Measurements from ENCODE around the gene ZNF837. TPM values are rescaled to one million over a fixed set of nuclear protein-coding genes. Genes with fewer than 3 reads are reported as not detected.
"Not testable (repeated sequence)": the region's sequence is repeated elsewhere in the genome, so short reads cannot be mapped to it uniquely, and the experiment has no call there.

Gene ZNF837
- polyA plus RNA-seq, 2 of the 4 experiments (the other 2 are of a cell fraction): 0.74 to 1.0 TPM

DNA sequence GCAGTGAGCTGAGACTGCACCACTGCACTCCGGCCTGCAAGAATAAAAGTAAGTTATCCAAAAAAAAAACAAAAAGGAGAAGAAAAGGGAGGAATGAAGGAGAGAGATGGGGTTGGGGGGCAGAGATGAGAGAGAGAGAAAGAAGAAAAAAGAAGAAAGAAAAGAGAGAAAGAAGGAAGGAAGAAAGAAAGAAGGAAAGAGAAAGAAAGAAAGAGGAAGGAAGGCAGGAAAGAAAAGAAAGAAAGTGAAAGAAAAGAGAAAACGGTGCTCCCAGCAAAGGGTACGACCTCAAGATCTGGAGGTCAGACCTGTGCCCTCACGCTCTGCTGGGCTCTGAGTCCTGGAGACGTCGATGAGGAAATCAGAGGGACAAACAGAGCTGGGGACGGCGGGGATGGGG, 31.2 kb downstream of the ZNF837 start:
- WGBS (ENCODE audit: missing lambda C conversion rate): 86% methylated on average over 8 of the region's 8 CpGs
- Histone ChIP-seq H3K9me3 (peaks cover 13% of the 10 kb centered on the region; the same call in 1 of the 3 replicates), H3K27ac (no peak overlapping the region), H3K4me3 (no peak overlapping the region), H3K4me1 (0 out of 3 replicates have a peak, but pooled peaks cover 8% of the 10 kb centered on the region), H3K4me2 (no peak overlapping the region)
- no peak for DNase-seq (ENCODE audit: low read depth in 1 of 2, low spot score in 1 of 2)
- TF ChIP-seq BHLHE40 (IDR thresholded peaks at IDR 0.05; ENCODE audit: low read depth, low read length) (no peak), GATA3 (IDR thresholded peaks at IDR 0.05; ENCODE audit: borderline replicate concordance) (no peak), RNF2 (IDR thresholded peaks at IDR 0.05; ENCODE audit: borderline replicate concordance, low read depth) (no peak), KDM5A (IDR thresholded peaks at IDR 0.05) (no peak), NFE2L2 (conservative IDR thresholded peaks at IDR 0.05; ENCODE audit: low read length) (no peak)
- TF ChIP-seq, protein P1, sequence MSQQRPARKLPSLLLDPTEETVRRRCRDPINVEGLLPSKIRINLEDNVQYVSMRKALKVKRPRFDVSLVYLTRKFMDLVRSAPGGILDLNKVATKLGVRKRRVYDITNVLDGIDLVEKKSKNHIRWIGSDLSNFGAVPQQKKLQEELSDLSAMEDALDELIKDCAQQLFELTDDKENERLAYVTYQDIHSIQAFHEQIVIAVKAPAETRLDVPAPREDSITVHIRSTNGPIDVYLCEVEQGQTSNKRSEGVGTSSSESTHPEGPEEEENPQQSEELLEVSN (IDR thresholded peaks at IDR 0.05; ENCODE audit: borderline replicate concordance, low read depth): no peak
- TF ChIP-seq, protein P2, sequence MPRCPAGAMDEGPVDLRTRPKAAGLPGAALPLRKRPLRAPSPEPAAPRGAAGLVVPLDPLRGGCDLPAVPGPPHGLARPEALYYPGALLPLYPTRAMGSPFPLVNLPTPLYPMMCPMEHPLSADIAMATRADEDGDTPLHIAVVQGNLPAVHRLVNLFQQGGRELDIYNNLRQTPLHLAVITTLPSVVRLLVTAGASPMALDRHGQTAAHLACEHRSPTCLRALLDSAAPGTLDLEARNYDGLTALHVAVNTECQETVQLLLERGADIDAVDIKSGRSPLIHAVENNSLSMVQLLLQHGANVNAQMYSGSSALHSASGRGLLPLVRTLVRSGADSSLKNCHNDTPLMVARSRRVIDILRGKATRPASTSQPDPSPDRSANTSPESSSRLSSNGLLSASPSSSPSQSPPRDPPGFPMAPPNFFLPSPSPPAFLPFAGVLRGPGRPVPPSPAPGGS (IDR thresholded peaks at IDR 0.05): no peak
- ChIA-PET CTCF (interaction anchor here (1.4 to 1.6 kb wide), 2 partner anchors 11 to 13 kb away, joined by 5 read pairs; partner anchors contain the start of gene ZNF497), POLR2A (interaction anchor here (1.4 kb wide), 1 partner anchor 12 kb away, joined by 3 read pairs; no protein-coding TSS in a partner anchor)
- no peak for ATAC-seq
- FAIRE-seq: no peak

DNA sequence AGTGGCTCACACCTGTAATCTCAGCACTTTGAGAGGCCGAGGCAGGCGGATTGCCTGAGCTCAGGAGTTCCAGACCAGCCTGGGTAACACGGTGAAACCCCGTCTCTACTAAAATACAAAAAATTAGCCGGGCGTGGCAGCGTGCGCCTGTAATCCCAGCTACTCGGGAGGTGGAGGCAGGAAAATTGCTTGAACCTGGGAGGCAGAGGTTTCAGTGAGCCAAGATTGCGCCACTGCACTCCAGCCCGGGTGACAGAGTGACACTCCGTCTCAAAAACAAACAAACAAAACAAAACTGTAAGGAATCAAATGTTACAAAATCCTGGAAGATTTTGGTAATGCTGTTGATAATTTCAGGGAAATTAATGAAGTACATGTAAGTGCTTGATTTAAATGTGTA, 32.8 kb downstream of the ZNF837 start:
- Histone ChIP-seq H3K4me3 (peak overlapping the region; percentile 53), H3K27ac (peak overlapping the region; percentile 52 to 82), H3K9me3 (peaks cover 16% of the 10 kb centered on the region; the same call in 2 of the 3 replicates), H3K4me2 (peak overlapping the region; percentile 90)
- DNase-seq (ENCODE audit: low read depth in 1 of 2, low spot score in 1 of 2); H3K4me1 ChIP-seq; FAIRE-seq: not testable (repeated sequence)
- TF ChIP-seq CEBPB (IDR thresholded peaks at IDR 0.05): peak in 1 of 2 experiments; percentile 64; a peak in 2 of 4 replicates
- ChIA-PET CTCF (interaction anchor here (0.6 to 2.2 kb wide), 4 partner anchors 14 to 59 kb away, joined by 3 to 14 read pairs (median 4); no protein-coding TSS in a partner anchor), POLR2A (interaction anchor here (1.0 to 4.4 kb wide), 3 partner anchors 15 to 70 kb away, joined by 3 to 33 read pairs (median 3); partner anchors contain the start of genes ZNF497 and ZNF8)
- ATAC-seq: peak in 1 of 2 experiments; percentile 12; a peak in 3 of 6 replicates
- WGBS (ENCODE audit: missing lambda C conversion rate): 8% methylated on average over 12 of the region's 12 CpGs

DNA sequence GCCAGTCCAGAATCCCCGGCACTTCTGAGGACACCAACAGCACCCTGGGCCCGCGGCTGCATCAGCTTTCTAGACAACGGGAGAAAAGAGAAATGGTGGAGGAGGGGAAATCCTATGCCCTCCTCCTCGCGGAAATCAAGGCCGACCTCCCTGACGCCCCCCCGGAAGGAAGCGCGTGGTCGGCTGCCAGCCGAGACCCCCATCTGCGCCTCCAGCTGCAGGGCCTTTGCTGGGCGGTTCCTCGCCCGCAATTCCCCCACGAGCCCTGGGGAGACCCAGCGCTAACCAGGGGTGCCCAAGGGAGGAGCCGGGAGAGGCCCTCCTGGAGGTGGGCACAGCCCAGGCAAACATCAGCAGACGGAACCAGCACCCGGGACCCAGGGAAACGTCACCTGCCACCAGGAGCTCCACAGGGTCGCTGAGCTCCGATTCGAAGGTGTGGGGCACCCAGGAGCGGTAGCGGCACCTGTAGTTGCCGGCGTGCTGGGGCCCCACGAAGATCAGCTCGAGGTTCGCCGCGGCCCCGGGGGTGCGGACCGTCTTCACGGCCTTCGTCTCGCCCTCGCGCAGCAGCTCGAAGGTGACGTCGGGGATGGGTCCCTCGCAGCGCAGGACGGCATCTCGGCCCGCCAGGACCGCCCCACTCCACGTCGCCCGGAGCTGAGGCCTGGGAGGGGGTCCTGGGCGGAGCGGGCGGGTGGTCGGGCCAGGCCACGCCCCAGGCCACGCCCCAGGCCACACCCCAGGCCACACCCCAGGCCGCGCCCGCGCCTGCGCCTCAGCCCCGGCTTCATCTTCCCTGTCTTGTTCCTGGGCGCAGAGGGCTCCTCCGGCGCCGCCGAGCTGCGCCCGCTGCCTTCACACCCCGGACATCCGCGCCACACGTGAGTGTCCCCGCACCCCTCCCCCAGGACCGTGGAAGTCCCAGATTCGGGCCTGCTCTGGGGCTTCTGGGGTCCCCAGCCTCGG, 33.6 kb downstream of the ZNF837 start:
- FAIRE-seq (no peak), ATAC-seq (peak; percentile 87 to 95), DNase-seq (ENCODE audit: low read depth in 1 of 2, low spot score in 1 of 2) (peak; percentile 65 to 78)
- Histone ChIP-seq H3K4me3 (peak overlapping the region; percentile 53), H3K9me3 (peaks cover 21% of the 10 kb centered on the region), H3K4me1 (0 out of 3 replicates have a peak, but pooled peaks cover 8% of the 10 kb centered on the region), H3K4me2 (peak overlapping the region; percentile 90), H3K27ac (peak overlapping the region; percentile 52 to 82)
- ChIA-PET CTCF (interaction anchor here (0.6 to 2.2 kb wide), 5 partner anchors 13 to 58 kb away, joined by 3 to 14 read pairs (median 4); partner anchors contain the start of gene ZNF497), POLR2A (interaction anchor here (1.0 to 4.4 kb wide), 5 partner anchors 15 to 164 kb away, joined by 3 to 33 read pairs (median 3); partner anchors contain the start of genes ZNF497, ZNF8 and ZSCAN22)
- WGBS (ENCODE audit: missing lambda C conversion rate): 26% methylated on average over 45 of the region's 82 CpGs
- TF ChIP-seq CHD2 (IDR thresholded peaks at IDR 0.05; ENCODE audit: low read length, partially characterized antibody) (no peak), JUN (IDR thresholded peaks at IDR 0.05) (0 out of 5 replicates have a peak, but pooled peaks of 1 of the 2 experiments have one; percentile 48), HOXB13 (CRISPR knock-in tag; IDR thresholded peaks at IDR 0.05; ENCODE audit: low read depth) (peak; percentile 32; the same call in 1 of the 2 replicates), EHF (CRISPR knock-in tag; IDR thresholded peaks at IDR 0.05) (no peak), POLR2A (IDR thresholded peaks at IDR 0.05; ENCODE audit: low read length) (peak; percentile 40), HOXB5 (CRISPR knock-in tag; IDR thresholded peaks at IDR 0.05) (0 out of 2 replicates have a peak, but pooled peaks have one; percentile 59), TP53 (CRISPR knock-in tag; IDR thresholded peaks at IDR 0.05) (no peak), ZSCAN20 (CRISPR knock-in tag; IDR thresholded peaks at IDR 0.05) (no peak), NFE2L2 (conservative IDR thresholded peaks at IDR 0.05; ENCODE audit: low read length) (no peak), PHF8 (IDR thresholded peaks at IDR 0.05; ENCODE audit: borderline replicate concordance, low read depth) (peak; percentile 58; the same call in 1 of the 2 replicates), RNF2 (IDR thresholded peaks at IDR 0.05; ENCODE audit: borderline replicate concordance, low read depth) (no peak; the same call in 1 of the 2 replicates)
- TF ChIP-seq, protein P3, sequence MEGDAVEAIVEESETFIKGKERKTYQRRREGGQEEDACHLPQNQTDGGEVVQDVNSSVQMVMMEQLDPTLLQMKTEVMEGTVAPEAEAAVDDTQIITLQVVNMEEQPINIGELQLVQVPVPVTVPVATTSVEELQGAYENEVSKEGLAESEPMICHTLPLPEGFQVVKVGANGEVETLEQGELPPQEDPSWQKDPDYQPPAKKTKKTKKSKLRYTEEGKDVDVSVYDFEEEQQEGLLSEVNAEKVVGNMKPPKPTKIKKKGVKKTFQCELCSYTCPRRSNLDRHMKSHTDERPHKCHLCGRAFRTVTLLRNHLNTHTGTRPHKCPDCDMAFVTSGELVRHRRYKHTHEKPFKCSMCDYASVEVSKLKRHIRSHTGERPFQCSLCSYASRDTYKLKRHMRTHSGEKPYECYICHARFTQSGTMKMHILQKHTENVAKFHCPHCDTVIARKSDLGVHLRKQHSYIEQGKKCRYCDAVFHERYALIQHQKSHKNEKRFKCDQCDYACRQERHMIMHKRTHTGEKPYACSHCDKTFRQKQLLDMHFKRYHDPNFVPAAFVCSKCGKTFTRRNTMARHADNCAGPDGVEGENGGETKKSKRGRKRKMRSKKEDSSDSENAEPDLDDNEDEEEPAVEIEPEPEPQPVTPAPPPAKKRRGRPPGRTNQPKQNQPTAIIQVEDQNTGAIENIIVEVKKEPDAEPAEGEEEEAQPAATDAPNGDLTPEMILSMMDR (IDR thresholded peaks at IDR 0.05): no peak
- TF ChIP-seq, protein P1 (IDR thresholded peaks at IDR 0.05; ENCODE audit: borderline replicate concordance, low read depth): peak; percentile 92
- TF ChIP-seq, protein P4, sequence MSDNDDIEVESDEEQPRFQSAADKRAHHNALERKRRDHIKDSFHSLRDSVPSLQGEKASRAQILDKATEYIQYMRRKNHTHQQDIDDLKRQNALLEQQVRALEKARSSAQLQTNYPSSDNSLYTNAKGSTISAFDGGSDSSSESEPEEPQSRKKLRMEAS (IDR thresholded peaks at IDR 0.05): peak; percentile 93
